Transverse colon (tissue), 4 donors: Measurements from ENCODE around the gene GADD45A. TPM values are rescaled to one million over a fixed set of nuclear protein-coding genes. Genes with fewer than 3 reads are reported as not detected.

Experiments
- DNase-seq: peaks from one replicate; pipeline ENCODE4 v3.0.0-alpha.2; 2019
- H3K27ac ChIP-seq, 4 donors: fragments of 200-600 bp; sonication (generic); 2 replicates each; pipeline ENCODE4 v1.5.1; 2016 to 2018; ENCODE audit warnings: inconsistent platforms in 4 of 4
- H3K27me3 ChIP-seq: fragments of 200-600 bp; sonication (generic); 2 replicates; pipeline ENCODE4 v1.5.1; 2017; ENCODE audit warnings: inconsistent platforms
- H3K36me3 ChIP-seq, 4 donors: fragments of 200-600 bp; sonication (generic); 2 replicates each; pipeline ENCODE4 v1.5.1; 2017 to 2019; ENCODE audit warnings: inconsistent platforms in 4 of 4
- H3K4me1 ChIP-seq, 4 donors: fragments of 200-600 bp; sonication (generic); 2 replicates each; pipeline ENCODE4 v1.5.1; 2017 to 2020; ENCODE audit warnings: inconsistent platforms in 4 of 4
- H3K4me3 ChIP-seq, 4 donors: fragments of 200-600 bp; sonication (generic); 1 replicate in 1 of 4; 2 replicates in 3 of 4; pipeline versions ENCODE4 v1.5.1 to v1.6.1; 2017 to 2019; ENCODE audit warnings: inconsistent platforms in 4 of 4
- H3K9me3 ChIP-seq, 2 donors: fragments of 200-600 bp; sonication (generic); 2 replicates each; pipeline ENCODE4 v1.5.1; 2017 to 2019; ENCODE audit warnings: inconsistent platforms in 2 of 2
- EP300 ChIP-seq: sonication (generic); formaldehyde crosslinking; IDR thresholded peaks from one replicate; pipeline ENCODE4 v1.6.1; 2017; ENCODE audit warnings: antibody characterized with exemption, low read depth
- POLR2A ChIP-seq: fragments of 450-650 bp; IDR thresholded peaks from one replicate; pipeline ENCODE4 v1.6.1; 2016; ENCODE audit warnings: antibody characterized with exemption, mild to moderate bottlenecking, moderate library complexity
- POLR2AphosphoS5 ChIP-seq, 3 donors: sonication (generic); formaldehyde crosslinking; IDR thresholded peaks; one replicate each; pipeline ENCODE4 v1.6.1; 2016; ENCODE audit warnings: antibody characterized with exemption in 3 of 3
- WGBS, 2 donors: methylation state at CpG; one replicate each; pipeline ENCODE4 v1.1.5; 2018; ENCODE audit warnings: low coverage in 1 of 2; 5-methylcytosine and 5-hydroxymethylcytosine counted together
- in situ Hi-C, 4 donors: fragments of 200-750 bp; cut with MboI; loops; one replicate each; pipeline versions ENCODE4 v1.15.0 to v1.15.1; 2017; ENCODE audit warnings: low sequenced_read_pairs in 3 of 4, low pct_ligation_motif_present in 1 of 4, low pct_unique_long_range_greater_than_20kb in 1 of 4
- intact Hi-C: fragments of 100-400 bp; cut with DNase I; formaldehyde crosslinking; loops from one replicate; pipeline ENCODE4 v1.15.1; 2023; ENCODE audit warnings: low total_unique reads
- total RNA-seq, 4 donors: library from RNA; depleted of rRNA; stranded (reverse); fragments of >200 nt; gene quantifications; one replicate each; pipeline ENCODE4 v1.1.0, GENCODE V29; 2016
- TF ChIP-seq, protein P1 (sequence below), 5 experiments: fragments of 200-600 bp in 3 of 5; fragments of 450-650 bp in 2 of 5; sonication (generic) in 3 of 5; IDR thresholded peaks; 1 replicate in 2 of 5; 2 replicates in 3 of 5; pipeline ENCODE4 v1.5.1; 2016 to 2017; ENCODE audit warnings: antibody characterized with exemption in 5 of 5, inconsistent platforms in 3 of 5, mild to moderate bottlenecking in 2 of 5, moderate library complexity in 1 of 5

The GADD45A gene
- total RNA-seq, 4 donors from 2014 or later = 2.0 to 79.7 (median 69.9) TPM

- in situ Hi-C loops = no loop called here
- TF ChIP-seq, protein P1, sequence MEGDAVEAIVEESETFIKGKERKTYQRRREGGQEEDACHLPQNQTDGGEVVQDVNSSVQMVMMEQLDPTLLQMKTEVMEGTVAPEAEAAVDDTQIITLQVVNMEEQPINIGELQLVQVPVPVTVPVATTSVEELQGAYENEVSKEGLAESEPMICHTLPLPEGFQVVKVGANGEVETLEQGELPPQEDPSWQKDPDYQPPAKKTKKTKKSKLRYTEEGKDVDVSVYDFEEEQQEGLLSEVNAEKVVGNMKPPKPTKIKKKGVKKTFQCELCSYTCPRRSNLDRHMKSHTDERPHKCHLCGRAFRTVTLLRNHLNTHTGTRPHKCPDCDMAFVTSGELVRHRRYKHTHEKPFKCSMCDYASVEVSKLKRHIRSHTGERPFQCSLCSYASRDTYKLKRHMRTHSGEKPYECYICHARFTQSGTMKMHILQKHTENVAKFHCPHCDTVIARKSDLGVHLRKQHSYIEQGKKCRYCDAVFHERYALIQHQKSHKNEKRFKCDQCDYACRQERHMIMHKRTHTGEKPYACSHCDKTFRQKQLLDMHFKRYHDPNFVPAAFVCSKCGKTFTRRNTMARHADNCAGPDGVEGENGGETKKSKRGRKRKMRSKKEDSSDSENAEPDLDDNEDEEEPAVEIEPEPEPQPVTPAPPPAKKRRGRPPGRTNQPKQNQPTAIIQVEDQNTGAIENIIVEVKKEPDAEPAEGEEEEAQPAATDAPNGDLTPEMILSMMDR (IDR thresholded peaks at IDR 0.05) = no peak
- TF ChIP-seq POLR2A (no peak), EP300 (no peak)
- Histone ChIP-seq H3K9me3 (no peaks in the 10 kb centered on the region), H3K4me1 (peaks cover 0 to 2% (median 0%) of the 10 kb centered on the region in 4 donors), H3K27me3 (no peaks in the 10 kb centered on the region), H3K27ac (no peak overlapping the region), H3K36me3 (peaks cover 0 to 22% (median 0%) of the 10 kb centered on the region in 4 donors), H3K4me3 (no peak overlapping the region)
- WGBS, 2 donors = 63 to 69% methylated on average over 1 to 2 of the region's 2 CpGs
- intact Hi-C loops = no loop called here
- no peak for DNase-seq
Observed at GRCh38 chr1:67701876-67702275, 16.9 kb downstream of the GADD45A start.

GRCh38 chr1:67704351-67704750 is 19.4 kb downstream of the GADD45A start:
- Histone ChIP-seq H3K27me3 (no peaks in the 10 kb centered on the region), H3K9me3 (no peaks in the 10 kb centered on the region), H3K27ac (no peak overlapping the region), H3K4me1 (peaks cover 0 to 18% (median 3%) of the 10 kb centered on the region in 4 donors), H3K4me3 (no peak overlapping the region), H3K36me3 (peaks cover 0 to 22% (median 0%) of the 10 kb centered on the region in 4 donors)
- TF ChIP-seq POLR2AphosphoS5 (IDR thresholded peaks at IDR 0.05) (no peak), POLR2A (no peak), EP300 (no peak)
- TF ChIP-seq, protein P1 (IDR thresholded peaks at IDR 0.05) = no peak
- intact Hi-C loops (no loop called here), in situ Hi-C loops (no loop called here)
- no peak for DNase-seq
- 86 to 100% methylated on average over 3 of the region's 3 CpGs for WGBS, 2 donors

DNA sequence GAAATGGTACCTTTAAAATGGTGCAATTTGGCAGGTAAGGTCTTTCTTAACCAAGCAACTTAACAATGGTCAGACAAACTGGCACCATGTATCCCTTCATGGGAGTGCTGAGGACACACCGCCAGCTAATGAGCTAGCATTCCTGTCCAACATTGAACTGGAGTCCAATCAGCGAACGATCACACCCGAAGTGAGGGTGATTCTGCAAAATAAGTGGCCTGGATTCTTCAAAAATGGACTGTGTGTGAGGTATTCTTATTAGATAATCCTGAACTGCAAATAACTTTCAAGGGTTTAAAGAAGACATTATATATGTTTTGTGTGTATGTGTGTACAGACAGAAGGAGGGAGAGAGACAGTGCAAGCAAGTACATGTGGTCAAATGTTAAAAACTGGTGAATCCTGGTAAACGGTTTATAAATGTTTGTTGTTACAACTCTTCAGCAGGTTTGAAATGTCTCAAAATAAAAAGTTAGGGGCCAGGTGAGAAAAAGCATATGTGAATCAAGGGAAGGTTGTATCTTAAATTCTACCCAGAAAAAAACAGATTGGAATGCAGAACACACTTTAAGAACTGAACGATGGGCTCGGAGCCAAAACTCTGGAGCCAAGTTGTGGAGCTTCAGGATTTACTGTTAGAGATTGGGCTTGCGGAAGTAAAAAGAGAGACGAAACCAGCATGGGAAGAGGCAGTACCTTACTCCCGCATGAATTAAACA is 20.9 kb downstream of the GADD45A start:
- in situ Hi-C loops = no loop called here

DNA sequence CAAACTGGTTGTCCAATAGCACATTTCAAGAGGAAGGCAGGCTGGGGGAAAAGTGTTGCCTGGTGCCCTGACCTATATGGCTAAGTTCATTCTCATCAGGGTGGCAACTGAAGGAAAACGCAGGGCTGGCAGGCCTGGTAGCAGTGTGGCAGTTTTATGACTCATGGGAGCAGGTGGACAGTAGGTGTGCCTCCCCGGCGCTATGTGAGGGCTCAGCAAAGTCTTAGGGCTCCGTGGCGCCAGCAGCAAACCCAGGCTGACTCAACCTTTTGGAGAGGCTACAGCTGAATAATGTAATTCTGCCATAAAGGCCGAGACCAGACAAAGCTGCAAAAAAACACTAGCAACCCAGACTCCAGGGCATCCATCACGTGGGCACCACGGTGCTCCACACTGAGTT is 23.6 kb downstream of the GADD45A start:
- peak overlapping the region; percentile 12 to 40 (median 34) for H3K27ac ChIP-seq
- H3K36me3 ChIP-seq = peaks cover 0 to 16% (median 0%) of the 10 kb centered on the region in 4 donors
- H3K4me1 ChIP-seq = peaks cover 9 to 55% (median 35%) of the 10 kb centered on the region in 4 donors
- intact Hi-C loops = no loop called here
- DNase-seq = peak; percentile 60
- WGBS, 2 donors = 50% methylated on average over 8 of the region's 8 CpGs; no CpG with 5 or more reads in 1 of the 2 donors
- TF ChIP-seq, protein P1 (IDR thresholded peaks at IDR 0.05) = no peak
- TF ChIP-seq POLR2AphosphoS5 (IDR thresholded peaks at IDR 0.05) = peak in 1 of 3 donors; percentile 21
- TF ChIP-seq EP300 = no peak
- TF ChIP-seq POLR2A = no peak
- H3K4me3 ChIP-seq = no peak overlapping the region
- no peaks in the 10 kb centered on the region for H3K27me3 ChIP-seq
- no peaks in the 10 kb centered on the region for H3K9me3 ChIP-seq
- in situ Hi-C loops = no loop called here

More for the DNA sequence above, 20.9 kb downstream of the GADD45A start:
- no peaks in the 10 kb centered on the region for H3K9me3 ChIP-seq
- no peak overlapping the region for H3K27ac ChIP-seq
- H3K4me3 ChIP-seq = no peak overlapping the region
- peaks cover 4 to 28% (median 10%) of the 10 kb centered on the region in 4 donors for H3K4me1 ChIP-seq
- H3K27me3 ChIP-seq = no peaks in the 10 kb centered on the region
- no peak for TF ChIP-seq POLR2A
- no peak for TF ChIP-seq EP300
- TF ChIP-seq, protein P1 (IDR thresholded peaks at IDR 0.05) = no peak
- no peak for TF ChIP-seq POLR2AphosphoS5 (IDR thresholded peaks at IDR 0.05)
- DNase-seq = no peak
- intact Hi-C loops = no loop called here
- WGBS, 2 donors = 80 to 82% methylated on average over 5 to 10 of the region's 10 CpGs
- peaks cover 0 to 22% (median 0%) of the 10 kb centered on the region in 4 donors for H3K36me3 ChIP-seq
